GM21367 (cell line): ENCODE measurements around the gene PDZK1IP1.

Experiments
- ATAC-seq: cut with Tn5 transposase; IDR thresholded peaks from one replicate; pipeline ENCODE4 v1.9.1; 2021; ENCODE audit not compliant: unreplicated experiment

PDZK1IP1 gene

DNA sequence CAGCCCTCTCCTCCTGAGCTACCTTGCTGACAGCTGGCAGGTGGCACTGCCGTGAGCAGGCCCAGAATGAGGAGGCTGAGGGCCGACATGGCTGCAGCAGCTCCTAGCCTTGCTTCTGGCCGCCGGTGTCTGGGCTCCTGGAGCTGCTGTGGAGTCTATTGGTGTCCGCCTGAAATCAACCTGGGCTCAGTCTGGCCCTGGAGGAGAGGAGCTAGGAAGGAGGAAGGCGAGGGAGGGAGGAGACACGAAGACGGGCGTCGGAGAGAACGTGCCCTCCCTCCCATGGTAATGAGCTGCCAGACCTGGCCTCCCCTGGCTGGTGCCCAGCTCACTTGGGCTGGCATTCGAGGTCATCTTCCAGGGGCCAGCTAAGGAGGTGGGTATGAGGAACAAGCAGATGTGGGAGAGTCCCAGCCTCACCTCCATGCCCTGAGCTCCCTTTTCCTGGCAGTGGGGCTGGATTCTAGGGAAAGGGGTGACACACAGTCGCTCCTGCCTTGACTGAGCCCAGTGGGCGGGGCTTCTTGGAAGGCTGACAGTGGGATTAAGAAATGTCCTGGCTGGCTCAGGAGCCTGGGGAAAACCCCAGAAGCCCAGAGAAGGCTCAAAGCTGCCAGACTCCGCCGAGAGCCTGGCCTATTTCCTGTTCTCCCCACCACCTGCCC lies at the start of gene PDZK1IP1:
PDZK1IP1 (minus strand) TSS at position 193 of the 665 bp plus-strand sequence; CDS start at position 89, 104 bp downstream.
- no peak for ATAC-seq

GRCh38 chr1:47238935-47239592 lies 49.2 kb upstream of the PDZK1IP1 start:
- ATAC-seq = no peak

GRCh38 chr1:47235806-47236205 lies 46.0 kb upstream of the PDZK1IP1 start:
- ATAC-seq = no peak

DNA sequence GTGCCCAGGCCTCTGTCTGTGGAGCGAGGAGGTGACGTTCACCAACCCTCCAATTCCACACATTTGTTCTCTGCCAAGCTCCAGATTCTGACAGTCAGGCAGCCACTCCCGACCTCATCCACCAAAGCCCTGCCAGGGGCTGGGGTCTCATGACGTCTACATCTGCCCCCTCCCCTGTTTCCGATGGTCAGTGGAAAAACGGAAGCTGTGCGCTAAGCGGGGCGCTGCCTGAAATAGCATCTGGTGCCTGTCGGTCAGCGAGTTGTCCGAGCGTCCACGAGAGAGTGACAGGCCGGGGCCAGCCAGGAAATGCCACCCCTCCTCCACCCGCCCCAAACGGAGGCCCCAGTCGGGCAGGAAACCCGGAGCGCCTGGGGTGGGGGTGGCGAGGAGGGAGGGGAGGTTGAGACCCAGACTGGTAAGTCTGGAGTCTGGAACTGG lies 45.4 kb upstream of the PDZK1IP1 start:
- ATAC-seq = no peak

DNA sequence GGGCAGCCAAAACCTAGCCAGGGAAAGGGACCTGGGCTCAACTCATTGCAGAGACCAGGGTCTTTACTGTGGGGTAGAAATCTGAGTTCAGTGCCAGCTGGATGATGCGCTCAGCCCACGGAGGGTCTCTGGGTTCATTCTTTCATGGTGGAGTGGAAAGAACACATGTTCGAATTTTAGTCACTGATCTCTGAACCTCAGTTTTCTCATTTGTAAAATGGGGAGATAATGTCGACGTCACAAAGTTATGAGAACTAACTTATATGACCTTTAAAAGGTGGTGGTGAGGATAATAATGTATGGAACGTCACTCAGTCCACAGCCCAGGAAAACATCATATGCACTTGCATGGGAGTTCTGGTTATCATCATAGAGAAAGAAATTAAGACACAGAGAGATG lies 43.4 kb upstream of the PDZK1IP1 start:
- ATAC-seq = no peak

- ATAC-seq = no peak
These were observed 42.5 kb upstream of the PDZK1IP1 start, which contains the start of gene TAL1 for GRCh38 chr1:47232187-47232874. TSS of gene TAL1 (minus strand) at chr1:47232225. CDS start at chr1:47225888, 6,337 bp downstream.

DNA sequence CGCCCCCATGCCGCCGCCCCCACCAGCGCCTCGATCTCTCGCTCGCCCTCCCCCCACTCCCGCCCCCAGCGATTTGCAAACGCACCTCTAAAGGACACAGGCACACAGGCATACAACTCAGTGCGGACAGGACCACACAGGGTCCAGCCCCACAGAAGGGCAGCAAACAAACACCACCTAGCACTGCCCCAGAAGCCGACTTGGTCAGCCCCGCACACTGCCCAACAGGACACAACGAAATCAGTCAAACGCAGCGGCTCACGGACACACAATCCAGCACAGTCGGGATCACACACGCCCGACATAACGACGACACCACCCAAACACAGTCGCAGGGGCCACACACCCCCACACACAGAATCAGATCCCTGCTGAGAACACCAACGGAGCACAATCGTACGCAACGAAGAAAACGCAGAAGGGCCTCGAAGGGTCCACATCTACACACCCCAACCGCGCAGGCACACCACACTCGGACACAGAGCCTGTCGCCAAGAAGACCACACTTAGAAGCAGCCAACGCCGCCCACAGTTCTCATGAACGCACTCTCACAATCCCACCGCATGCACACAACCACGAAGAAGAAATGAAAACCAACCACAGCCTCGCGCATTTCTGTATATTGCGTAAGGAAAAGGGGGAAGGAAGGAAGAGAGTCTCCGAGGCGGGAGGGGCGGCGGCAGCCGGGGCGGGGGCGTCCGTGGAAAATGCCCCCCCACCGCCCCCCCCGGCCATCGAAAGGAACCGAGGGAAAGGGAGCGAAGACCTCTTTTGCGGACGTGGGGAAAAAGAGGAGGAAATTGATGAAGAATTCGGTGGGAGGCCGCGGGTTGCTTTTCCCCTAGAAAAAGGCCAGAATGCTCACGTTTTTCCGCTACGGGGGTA lies 41.7 kb upstream of the PDZK1IP1 start:
- ATAC-seq = no peak

DNA sequence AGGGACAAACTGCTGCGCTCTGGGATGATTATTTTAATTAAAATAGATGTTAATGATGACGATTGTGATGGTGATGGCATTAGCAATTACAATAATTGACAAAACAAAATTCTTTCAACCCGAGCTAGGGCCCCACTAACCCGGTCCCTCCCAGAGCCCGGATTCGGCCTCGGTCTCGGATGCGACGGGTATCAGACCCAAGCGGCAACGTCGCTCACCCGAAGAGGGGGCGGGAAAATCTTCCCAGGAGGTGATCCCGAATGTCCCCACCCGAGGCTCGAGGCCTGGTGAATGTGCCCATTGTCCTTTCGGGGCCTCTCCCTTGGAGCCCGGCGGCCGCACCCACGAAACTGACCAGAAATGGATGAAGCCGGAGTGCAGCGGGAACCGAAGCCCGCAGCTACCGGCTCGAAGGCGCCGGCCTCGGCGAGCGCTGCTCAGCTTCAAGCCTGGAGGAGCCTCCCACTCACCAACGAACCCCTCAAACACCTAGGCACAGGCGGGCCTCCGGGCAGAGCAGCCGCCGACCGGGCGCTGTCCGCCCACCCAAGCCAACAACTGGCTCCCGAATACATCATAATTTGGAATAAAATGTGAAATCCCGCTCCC lies 41.0 kb upstream of the PDZK1IP1 start:
- ATAC-seq = no peak

GRCh38 chr1:47229886-47230691 lies 40.3 kb upstream of the PDZK1IP1 start:
- ATAC-seq = no peak

DNA sequence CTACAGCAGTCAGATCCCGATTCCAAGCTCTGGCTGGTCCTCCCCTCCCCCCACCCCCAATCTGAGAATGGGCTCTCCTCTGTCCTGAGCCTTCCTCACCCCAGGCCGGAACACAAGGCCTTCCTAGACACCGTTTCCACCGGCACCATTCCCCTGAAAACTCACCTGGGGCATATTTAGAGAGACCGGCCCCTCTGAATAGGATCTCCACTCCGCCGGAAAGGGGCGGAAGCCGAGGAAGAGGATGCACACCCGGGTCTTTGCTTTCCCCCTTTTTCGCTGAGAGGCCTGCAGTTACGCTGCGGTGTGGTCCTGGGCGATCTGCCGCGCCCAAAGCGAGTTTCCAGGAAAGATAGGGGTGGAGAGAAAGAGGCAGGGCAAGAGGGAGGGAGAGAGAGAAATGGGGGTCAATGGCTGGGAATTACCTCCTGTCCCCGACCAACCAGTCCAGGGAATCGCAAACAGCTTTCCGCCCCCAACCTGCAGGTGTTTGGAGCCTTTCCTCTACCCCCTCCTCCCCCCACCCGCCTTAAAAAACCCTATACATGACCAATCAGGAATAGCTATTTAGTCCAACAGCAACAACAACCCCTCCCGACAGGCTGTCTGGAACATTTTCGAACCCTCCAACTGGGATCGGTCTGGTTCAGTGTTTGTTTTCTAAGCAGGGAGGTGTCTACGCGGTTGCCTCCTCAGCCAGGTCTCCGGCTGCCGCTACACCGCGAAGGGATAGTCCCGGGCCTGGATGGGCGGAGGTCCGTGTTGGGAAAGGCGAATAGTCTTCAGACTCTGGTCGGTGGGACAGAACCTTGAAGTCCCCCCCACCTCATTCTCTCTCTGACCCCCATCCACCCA lies 39.4 kb upstream of the PDZK1IP1 start:
- ATAC-seq = no peak

GRCh38 chr1:47228644-47229030 lies 38.8 kb upstream of the PDZK1IP1 start:
- ATAC-seq = no peak

DNA sequence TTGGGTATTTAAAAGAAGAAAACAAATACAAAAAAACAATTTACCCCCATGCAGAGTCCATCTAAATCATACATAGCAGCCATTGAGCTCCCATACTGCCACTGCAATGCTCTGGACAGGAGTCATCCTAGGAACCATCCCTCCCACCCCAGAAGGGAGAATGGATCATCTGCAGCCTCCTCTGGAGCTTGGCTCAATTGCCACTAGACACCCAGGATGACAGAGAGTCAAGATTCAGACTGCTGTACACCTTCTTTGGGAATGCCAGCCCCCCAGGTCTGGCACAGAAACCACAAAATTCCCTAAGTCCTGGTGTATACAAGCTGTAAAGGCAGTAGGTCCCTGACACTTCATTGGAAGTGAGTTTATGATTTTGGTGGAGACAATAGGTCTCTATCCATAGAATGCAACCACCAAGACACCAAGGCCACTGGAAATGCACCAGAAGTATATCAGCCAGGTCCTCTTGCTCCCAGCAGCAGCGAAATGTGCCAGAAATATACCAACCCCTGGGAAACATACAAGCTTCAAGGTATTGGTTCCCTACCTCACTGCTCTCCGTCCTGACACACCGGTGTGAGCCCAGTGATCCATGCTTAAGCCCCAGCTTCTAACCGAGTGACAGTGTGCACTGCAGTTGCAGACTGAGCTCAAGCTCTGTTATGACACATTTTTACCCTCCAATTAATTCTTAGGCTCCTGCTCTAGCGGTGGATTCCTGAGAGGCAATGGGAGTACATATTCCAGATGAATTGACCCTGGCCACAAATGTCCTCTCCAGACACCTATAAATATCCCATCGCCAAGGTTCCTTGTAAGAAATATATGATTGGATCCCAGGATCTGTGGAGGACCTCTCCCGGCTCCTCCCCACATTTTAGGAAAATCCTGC lies 37.8 kb upstream of the PDZK1IP1 start:
- ATAC-seq = no peak

DNA sequence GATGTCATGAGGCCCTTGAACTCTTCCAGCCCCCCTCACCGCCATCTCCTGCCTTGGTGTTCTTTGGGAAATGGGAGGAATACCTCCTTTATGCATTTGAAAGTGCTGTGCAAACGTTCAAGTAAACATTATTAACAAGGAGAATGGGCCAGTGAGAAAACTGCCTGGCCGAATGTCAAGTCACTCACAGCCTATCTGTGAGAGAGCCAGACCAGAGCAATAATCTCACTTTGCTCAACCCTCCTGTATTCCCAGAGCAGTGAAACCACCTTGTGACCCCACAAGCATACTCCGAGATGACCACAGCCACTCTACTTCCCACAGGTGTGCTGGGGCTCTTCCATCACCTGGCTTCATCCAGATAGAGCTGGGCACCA lies 37.0 kb upstream of the PDZK1IP1 start:
- no peak for ATAC-seq

- ATAC-seq = no peak
These were observed 36.4 kb upstream of the PDZK1IP1 start for GRCh38 chr1:47226121-47226838.

GRCh38 chr1:47225430-47226100 lies 35.7 kb upstream of the PDZK1IP1 start:
- no peak for ATAC-seq

- ATAC-seq = no peak
These were observed 35.0 kb upstream of the PDZK1IP1 start for GRCh38 chr1:47224676-47225399.
